Vagina (tissue), 2 donors: ENCODE measurements around the gene GABRB3. TPM values are rescaled to one million over a fixed set of nuclear protein-coding genes. Genes with fewer than 3 reads are reported as not detected.

ENCODE experiments used
- DNase-seq, 2 donors: peaks; one replicate each; pipeline ENCODE4 v3.0.0-alpha.2; 2017; ENCODE audit errors: extremely low spot score in 2 of 2
- H3K27ac ChIP-seq: fragments of 200-600 bp; sonication (generic); one replicate; pipeline ENCODE4 v1.5.1; 2019
- H3K27me3 ChIP-seq: fragments of 200-600 bp; sonication (generic); one replicate; pipeline ENCODE4 v1.5.1; 2019
- H3K36me3 ChIP-seq, 2 donors: fragments of 200-600 bp; sonication (generic); one replicate each; pipeline ENCODE4 v1.5.1; 2017 to 2019
- H3K4me1 ChIP-seq: fragments of 200-600 bp; sonication (generic); one replicate; pipeline ENCODE4 v1.5.1; 2019
- H3K4me3 ChIP-seq, 2 donors: fragments of 200-600 bp; sonication (generic); 1 replicate in 1 of 2; 2 replicates in 1 of 2; pipeline ENCODE4 v1.5.1; 2016 to 2019
- H3K9me3 ChIP-seq: fragments of 200-600 bp; sonication (generic); one replicate; pipeline ENCODE4 v1.5.1; 2019
- CTCF ChIP-seq, 3 experiments: fragments of 450-650 bp in 2 of 3; fragments of 200-600 bp in 1 of 3; sonication (generic) in 1 of 3; IDR thresholded peaks; one replicate each; pipeline ENCODE4 v1.5.1; 2017 to 2019; ENCODE audit warnings: antibody characterized with exemption in 3 of 3, mild to moderate bottlenecking in 2 of 3, moderate library complexity in 2 of 3
- POLR2A ChIP-seq, 2 donors: fragments of 450-650 bp; IDR thresholded peaks; one replicate each; pipeline ENCODE4 v1.6.1; 2017; ENCODE audit warnings: antibody characterized with exemption in 2 of 2, mild to moderate bottlenecking in 2 of 2, moderate library complexity in 2 of 2
- POLR2AphosphoS5 ChIP-seq, 2 donors: sonication (generic); formaldehyde crosslinking; IDR thresholded peaks; one replicate each; pipeline ENCODE4 v1.9.0; 2017; ENCODE audit warnings: antibody characterized with exemption in 2 of 2, mild to moderate bottlenecking in 2 of 2, low read depth in 1 of 2; ENCODE audit not compliant: insufficient read depth in 1 of 2
- intact Hi-C: fragments of 100-400 bp; cut with DNase I; formaldehyde crosslinking; loops from one replicate; pipeline ENCODE4 v1.15.1; 2023
- total RNA-seq: library from RNA; depleted of rRNA; stranded (reverse); fragments of >200 nt; gene quantifications from one replicate; pipeline ENCODE4 v1.2.3, GENCODE V29; 2016

Gene GABRB3
- total RNA-seq, 1 donor from 2014 or later: not detected

GRCh38 chr15:26805470-26805869 is 32.6 kb upstream of the GABRB3 start:
- H3K27ac ChIP-seq: no peak overlapping the region
- TF ChIP-seq POLR2A (IDR thresholded peaks at IDR 0.05) (no peak), POLR2AphosphoS5 (IDR thresholded peaks at IDR 0.05; ENCODE audit: insufficient read depth in 1 of 2, low read depth in 1 of 2) (no peak), CTCF (IDR thresholded peaks at IDR 0.05) (no peak)

DNA sequence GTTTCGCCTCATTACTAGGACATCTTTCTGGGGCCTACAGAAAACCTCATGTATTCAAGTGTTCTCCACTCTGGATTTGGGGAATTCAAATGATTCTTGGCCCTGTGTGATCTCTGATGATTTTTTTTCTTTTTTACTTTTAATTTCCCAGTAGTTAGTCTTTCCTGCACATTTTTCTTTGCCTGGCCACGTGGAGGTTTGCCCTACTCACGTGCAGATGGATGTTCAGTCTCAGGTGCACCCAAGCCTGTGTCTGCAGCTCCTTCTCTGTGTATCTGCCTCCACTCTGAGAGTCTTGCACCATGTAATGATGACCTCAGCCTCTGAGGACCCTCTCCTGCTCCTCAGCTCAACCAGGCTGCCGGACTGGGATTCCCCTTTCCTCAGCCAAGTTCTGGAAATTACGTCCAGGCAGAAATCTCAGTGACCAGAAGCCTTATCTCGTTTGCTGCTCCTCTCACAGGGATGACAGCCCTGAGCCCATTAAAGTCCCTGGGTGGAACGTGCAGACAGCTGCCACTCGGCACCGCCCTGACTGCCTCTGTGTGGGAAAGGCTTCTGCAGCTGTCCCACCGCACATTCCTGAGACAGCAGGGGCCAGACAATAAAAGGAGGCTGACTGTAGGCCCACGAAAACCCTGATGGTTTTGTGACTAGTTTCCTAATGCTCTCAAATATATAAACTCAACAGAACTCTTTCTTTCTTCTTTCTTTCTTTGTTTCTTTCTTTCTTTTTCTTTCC is 31.4 kb upstream of the GABRB3 start:
- Histone ChIP-seq H3K4me3 (no peak overlapping the region), H3K27ac (no peak overlapping the region), H3K4me1 (no peaks in the 10 kb centered on the region), H3K36me3 (no peaks in the 10 kb centered on the region), H3K9me3 (no peaks in the 10 kb centered on the region), H3K27me3 (no peaks in the 10 kb centered on the region)
- TF ChIP-seq POLR2A (IDR thresholded peaks at IDR 0.05) (no peak), CTCF (IDR thresholded peaks at IDR 0.05) (no peak), POLR2AphosphoS5 (IDR thresholded peaks at IDR 0.05; ENCODE audit: insufficient read depth in 1 of 2, low read depth in 1 of 2) (no peak)
- intact Hi-C loops: no loop called here
- no peak for DNase-seq

More at GRCh38 chr15:26805470-26805869, 32.6 kb upstream of the GABRB3 start:
- H3K36me3 ChIP-seq: no peaks in the 10 kb centered on the region
- H3K4me3 ChIP-seq: no peak overlapping the region
- no peaks in the 10 kb centered on the region for H3K4me1 ChIP-seq
- DNase-seq: no peak
- H3K27me3 ChIP-seq: no peaks in the 10 kb centered on the region
- intact Hi-C loops: no loop called here
- H3K9me3 ChIP-seq: no peaks in the 10 kb centered on the region

DNA sequence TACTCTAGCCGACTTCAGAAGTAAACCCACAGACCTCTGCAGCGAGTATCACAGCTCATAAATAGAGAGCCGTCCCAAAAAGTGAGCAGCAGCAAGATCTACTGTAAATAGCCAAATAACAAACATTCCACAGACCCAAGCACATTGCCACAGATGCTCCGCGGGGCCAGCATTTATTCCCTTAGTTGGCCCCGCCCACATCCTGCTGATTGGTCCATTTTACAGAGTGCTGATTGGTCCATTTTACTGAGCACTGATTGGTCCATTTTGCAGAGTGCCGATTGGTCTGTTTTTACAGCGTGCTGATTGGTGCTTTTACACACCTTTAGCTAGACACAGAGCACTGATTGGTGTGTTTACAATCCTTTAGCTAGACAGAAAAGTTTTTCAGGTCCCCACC is 17.3 kb upstream of the GABRB3 start:
- H3K4me3 ChIP-seq: no peak overlapping the region
- DNase-seq: no peak
- no peaks in the 10 kb centered on the region for H3K9me3 ChIP-seq
- no peaks in the 10 kb centered on the region for H3K4me1 ChIP-seq
- TF ChIP-seq POLR2A (IDR thresholded peaks at IDR 0.05): no peak
- no peak for TF ChIP-seq CTCF (IDR thresholded peaks at IDR 0.05)
- TF ChIP-seq POLR2AphosphoS5 (IDR thresholded peaks at IDR 0.05; ENCODE audit: insufficient read depth in 1 of 2, low read depth in 1 of 2): no peak
- no peak overlapping the region for H3K27ac ChIP-seq
- H3K27me3 ChIP-seq: no peaks in the 10 kb centered on the region
- no peaks in the 10 kb centered on the region for H3K36me3 ChIP-seq
- intact Hi-C loops: no loop called here

DNA sequence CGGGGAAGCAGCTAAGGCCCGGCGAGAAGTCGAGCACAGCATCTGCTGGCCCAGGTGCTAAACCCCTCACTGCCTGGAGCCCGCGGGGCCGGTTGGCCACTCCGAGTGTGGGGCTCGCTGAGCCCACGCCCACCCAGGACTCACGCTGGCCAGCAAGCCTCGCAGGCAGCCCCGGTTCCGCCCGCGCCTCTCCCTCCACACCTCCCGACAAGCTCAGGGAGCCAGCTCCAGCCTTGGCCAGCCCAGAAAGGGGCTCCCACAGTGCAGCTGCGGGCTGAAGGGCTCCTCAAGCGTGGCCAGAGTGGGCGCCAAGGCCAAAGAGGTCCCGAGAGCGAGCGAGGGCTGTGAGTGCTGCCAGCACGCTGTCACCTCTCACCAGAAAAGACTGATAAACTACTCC is 8.9 kb upstream of the GABRB3 start:
- Histone ChIP-seq H3K4me3 (no peak overlapping the region), H3K27me3 (no peaks in the 10 kb centered on the region), H3K9me3 (no peaks in the 10 kb centered on the region), H3K36me3 (no peaks in the 10 kb centered on the region), H3K4me1 (no peaks in the 10 kb centered on the region), H3K27ac (no peak overlapping the region)
- no peak for DNase-seq
- intact Hi-C loops: no loop called here
- TF ChIP-seq POLR2AphosphoS5 (IDR thresholded peaks at IDR 0.05; ENCODE audit: insufficient read depth in 1 of 2, low read depth in 1 of 2) (no peak), POLR2A (IDR thresholded peaks at IDR 0.05) (no peak), CTCF (IDR thresholded peaks at IDR 0.05) (no peak)

DNA sequence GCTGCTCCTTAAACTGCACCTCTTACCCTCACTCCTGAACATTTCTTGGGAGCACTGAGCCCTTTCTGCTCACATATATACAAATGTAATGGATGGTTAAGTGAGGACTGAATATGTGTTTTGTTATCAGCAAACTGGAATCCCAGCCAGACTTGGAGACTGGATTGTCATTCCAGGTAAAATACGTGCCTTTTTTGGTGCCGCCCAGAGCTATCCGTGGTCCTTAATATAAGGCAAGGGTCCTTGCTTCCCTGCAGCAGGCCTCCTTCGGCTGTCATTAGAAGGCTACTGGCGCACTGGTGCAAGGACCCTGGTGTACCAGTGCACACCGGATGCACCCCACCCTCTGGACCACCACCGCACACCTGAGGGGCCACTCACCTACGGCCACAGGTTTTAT is 1.1 kb upstream of the GABRB3 start:
- H3K27me3 ChIP-seq: no peaks in the 10 kb centered on the region
- intact Hi-C loops: no loop called here
- H3K27ac ChIP-seq: no peak overlapping the region
- DNase-seq: no peak
- no peaks in the 10 kb centered on the region for H3K9me3 ChIP-seq
- peaks cover 16% of the 10 kb centered on the region for H3K4me1 ChIP-seq
- H3K36me3 ChIP-seq: no peaks in the 10 kb centered on the region
- TF ChIP-seq POLR2A (IDR thresholded peaks at IDR 0.05) (no peak), CTCF (IDR thresholded peaks at IDR 0.05) (no peak), POLR2AphosphoS5 (IDR thresholded peaks at IDR 0.05; ENCODE audit: insufficient read depth in 1 of 2, low read depth in 1 of 2) (no peak)
- H3K4me3 ChIP-seq: peak overlapping the region in 1 of 2 donors; percentile 39
